ENCODE measurements around the gene PHETA2. TPM values are rescaled to one million over a fixed set of nuclear protein-coding genes. Genes with fewer than 3 reads are reported as not detected.

The PHETA2 gene
- total and polyA plus RNA-seq, 2 of the 13 experiments (the other 11 are each of a cell fraction or from before 2014, with no cell fraction given) = 0.07 TPM; not detected in 1

GRCh38 chr22:42064629-42065028 lies 9.4 kb upstream of the PHETA2 start:
- peaks cover 8 to 12% of the 10 kb centered on the region in 2 experiments; a peak in 4 of 5 replicates for H3K36me3 ChIP-seq (replicated peaks in 1 of 2; ENCODE audit: control insufficient read depth in 1 of 2, insufficient read depth in 2 of 2, low read length in 2 of 2)
- ChIA-PET POLR2A (interaction anchor here (1.6 kb wide), 1 partner anchor 14 kb away, joined by 5 read pairs; no protein-coding TSS in a partner anchor), CTCF (ENCODE audit: low intra/inter-chr PET ratio, low total read pairs) (no interaction called here)
- no peak overlapping the region for H3K4me3 ChIP-seq (replicated peaks in 1 of 3; ENCODE audit: insufficient read depth in 1 of 3, low read depth in 2 of 3, low read length in 3 of 3)
- no TSS peak for BruUV-seq (replicated peaks)
- peak; percentile 61 for ATAC-seq
- 67% methylated on average over 1 of the region's 1 CpG for WGBS (ENCODE audit: low lambda C conversion rate)
- no peak for FAIRE-seq
- peak overlapping the region; percentile 14 for H3K27ac ChIP-seq (ENCODE audit: extremely low read length, insufficient read depth, low read length)
- H3K4me1 ChIP-seq (ENCODE audit: insufficient read depth, low read length) = peaks cover 18% of the 10 kb centered on the region
- H3K79me2 ChIP-seq (ENCODE audit: insufficient read depth, low read length) = no peaks in the 10 kb centered on the region
- in situ Hi-C loops (cut with HindIII; ENCODE audit: extremely low pct_ligation_motif_present, low pct_unique_long_range_greater_than_20kb) = no loop called here
- no peak overlapping the region for H3K9ac ChIP-seq (ENCODE audit: insufficient read depth, low read depth, low read length)
- H2AFZ ChIP-seq (ENCODE audit: low read length) = no peak overlapping the region
- no peak for DNase-seq (ENCODE audit: low spot score)
- H4K20me1 ChIP-seq (ENCODE audit: insufficient read depth, low read length) = no peaks in the 10 kb centered on the region
- no peak overlapping the region; the same call in 1 of the 2 replicates for H3K4me2 ChIP-seq (ENCODE audit: low read depth, low read length)
- intact Hi-C loops (cut with micrococcal nuclease; ENCODE audit: unreplicated experiment) = no loop called here
- H3K27me3 ChIP-seq (ENCODE audit: control insufficient read depth in 1 of 2, insufficient read depth in 2 of 2, low read length in 2 of 2) = no peaks in the 10 kb centered on the region
- no peaks in the 10 kb centered on the region for H3K9me3 ChIP-seq (ENCODE audit: low read length)
- TF ChIP-seq ZBTB25 (CRISPR knock-in tag; IDR thresholded peaks at IDR 0.05) = no peak
- no peak for TF ChIP-seq PITX1 (CRISPR knock-in tag; IDR thresholded peaks at IDR 0.05)
- no peak for TF ChIP-seq LCORL (IDR thresholded peaks at IDR 0.05)
- TF ChIP-seq LCORL (CRISPR knock-in tag; IDR thresholded peaks at IDR 0.05) = peak; percentile 47; the same call in 1 of the 2 replicates
- TF ChIP-seq HNF4G (IDR thresholded peaks at IDR 0.05; ENCODE audit: borderline replicate concordance, low read depth, low read length) = peak; percentile 37; the same call in 1 of the 2 replicates
- TF ChIP-seq HNF4G (CRISPR knock-in tag; IDR thresholded peaks at IDR 0.05; ENCODE audit: borderline replicate concordance, low read depth) = no peak
- TF ChIP-seq SNAPC2 (CRISPR knock-in tag; IDR thresholded peaks at IDR 0.05) = no peak
- peak; percentile 11; the same call in 1 of the 2 replicates for TF ChIP-seq RARA (CRISPR knock-in tag; IDR thresholded peaks at IDR 0.05)
- no peak for TF ChIP-seq SATB2 (CRISPR knock-in tag; IDR thresholded peaks at IDR 0.05)
- TF ChIP-seq ZEB1 (IDR thresholded peaks at IDR 0.05; ENCODE audit: insufficient replicate concordance, low read depth) = no peak
- no peak for TF ChIP-seq E2F1 (CRISPR knock-in tag; IDR thresholded peaks at IDR 0.05)
- 0 out of 2 replicates have a peak, but pooled peaks have one; percentile 16 for TF ChIP-seq RCOR2 (CRISPR knock-in tag; IDR thresholded peaks at IDR 0.05)
- TF ChIP-seq ZNF460 (CRISPR knock-in tag; IDR thresholded peaks at IDR 0.05; ENCODE audit: borderline replicate concordance) = no peak
- TF ChIP-seq POLR2A (IDR thresholded peaks at IDR 0.05; ENCODE audit: insufficient read depth in 1 of 2, low read depth in 2 of 2, low read length in 2 of 2) = no peak
- TF ChIP-seq ZBTB4 (CRISPR knock-in tag; IDR thresholded peaks at IDR 0.05; ENCODE audit: borderline replicate concordance) = no peak
- TF ChIP-seq GABPB1 (CRISPR knock-in tag; IDR thresholded peaks at IDR 0.05) = no peak
- no peak for TF ChIP-seq ARID2 (CRISPR knock-in tag; IDR thresholded peaks at IDR 0.05; ENCODE audit: borderline replicate concordance)
- TF ChIP-seq ZMYM2 (CRISPR knock-in tag; IDR thresholded peaks at IDR 0.05) = peak; percentile 63; the same call in 1 of the 2 replicates
- no peak for TF ChIP-seq UBTF (CRISPR knock-in tag; IDR thresholded peaks at IDR 0.05)
